Stimulated activated CD8-positive, alpha-beta memory T cell treated with anti-CD3 and anti-CD28 coated beads, Interleukin-2, amount 100 ng/mL, for 48 hours (primary cell): ENCODE measurements around the gene ERGIC1.

Source experiments
- DNase-seq, 2 donors: peaks; one replicate each; pipeline ENCODE4 v3.0.0-alpha.2; 2020; ENCODE audit warnings: low read depth in 2 of 2

ERGIC1 gene

DNA sequence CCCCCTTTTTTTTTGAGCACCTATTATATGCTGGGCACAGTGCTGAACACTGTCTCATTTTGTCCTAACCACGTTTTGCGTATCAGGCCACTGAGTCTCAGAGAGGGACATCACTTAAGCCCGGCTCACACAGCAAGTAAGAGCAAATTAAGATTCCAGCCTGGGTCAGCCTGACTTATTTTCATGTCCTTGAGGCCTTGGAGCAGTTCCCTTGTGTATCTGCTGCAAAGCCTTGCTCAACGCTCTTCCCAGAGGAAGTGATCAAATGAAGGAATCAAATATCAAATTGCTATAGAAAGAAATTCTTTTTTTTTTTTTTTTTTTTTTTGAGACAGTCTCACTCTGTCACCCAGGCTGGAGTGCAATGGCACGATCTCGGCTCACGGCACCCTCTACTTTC is 30.7 kb downstream of the ERGIC1 start:
- no peak for DNase-seq

- DNase-seq = no peak
These were observed 32.3 kb downstream of the ERGIC1 start for GRCh38 chr5:172866378-172866777.

- no peak for DNase-seq
These were observed 33.0 kb downstream of the ERGIC1 start for GRCh38 chr5:172866802-172867748.

GRCh38 chr5:172867761-172868435 is 33.8 kb downstream of the ERGIC1 start:
- DNase-seq = no peak

GRCh38 chr5:172868436-172868923 is 34.4 kb downstream of the ERGIC1 start:
- no peak for DNase-seq

GRCh38 chr5:172868924-172869591 is 35.0 kb downstream of the ERGIC1 start:
- DNase-seq = no peak

DNA sequence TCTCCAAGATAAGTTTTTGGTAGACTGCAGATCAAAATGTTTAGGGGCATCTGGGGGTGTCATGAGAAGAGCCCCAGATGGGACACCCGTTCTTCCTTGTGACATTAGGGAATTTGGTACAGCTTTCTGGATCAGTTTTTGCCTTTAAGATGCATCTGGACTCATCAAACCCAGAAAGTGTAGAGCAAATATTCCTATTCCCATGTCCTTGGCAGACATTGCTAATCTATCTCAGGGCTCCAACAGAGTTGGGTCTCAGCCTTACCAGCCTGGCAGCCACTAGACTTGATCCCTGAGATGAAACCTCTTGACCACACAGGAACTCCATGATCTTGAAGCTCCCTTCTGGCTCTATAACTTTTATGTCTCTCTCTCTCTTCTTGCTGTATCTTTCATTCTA is 35.6 kb downstream of the ERGIC1 start:
- DNase-seq = no peak

GRCh38 chr5:172870291-172870714 is 36.3 kb downstream of the ERGIC1 start:
- no peak for DNase-seq

GRCh38 chr5:172870715-172871461 is 36.8 kb downstream of the ERGIC1 start:
- no peak for DNase-seq

- no peak for DNase-seq
These were observed 37.5 kb downstream of the ERGIC1 start for GRCh38 chr5:172871536-172871935.

DNA sequence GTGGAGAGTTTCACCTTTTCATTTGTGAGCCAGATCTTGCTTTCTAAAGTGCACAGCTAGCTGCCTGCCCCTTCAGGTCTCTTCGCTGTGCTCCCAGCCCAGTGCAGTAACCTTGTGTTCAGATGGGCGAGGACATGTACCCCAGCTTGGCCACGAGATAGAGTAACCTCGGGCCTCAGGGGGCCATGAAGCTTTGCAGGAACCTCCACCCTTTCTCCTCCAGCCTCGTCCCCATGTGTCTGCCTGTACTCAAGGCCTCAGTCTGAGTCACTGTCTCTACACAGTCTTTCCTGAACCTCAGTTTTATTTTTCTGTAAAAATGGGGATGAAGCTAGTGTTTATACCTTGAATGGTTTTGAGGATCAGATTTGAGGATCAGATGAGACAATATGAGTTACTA is 37.9 kb downstream of the ERGIC1 start:
- no peak for DNase-seq

DNA sequence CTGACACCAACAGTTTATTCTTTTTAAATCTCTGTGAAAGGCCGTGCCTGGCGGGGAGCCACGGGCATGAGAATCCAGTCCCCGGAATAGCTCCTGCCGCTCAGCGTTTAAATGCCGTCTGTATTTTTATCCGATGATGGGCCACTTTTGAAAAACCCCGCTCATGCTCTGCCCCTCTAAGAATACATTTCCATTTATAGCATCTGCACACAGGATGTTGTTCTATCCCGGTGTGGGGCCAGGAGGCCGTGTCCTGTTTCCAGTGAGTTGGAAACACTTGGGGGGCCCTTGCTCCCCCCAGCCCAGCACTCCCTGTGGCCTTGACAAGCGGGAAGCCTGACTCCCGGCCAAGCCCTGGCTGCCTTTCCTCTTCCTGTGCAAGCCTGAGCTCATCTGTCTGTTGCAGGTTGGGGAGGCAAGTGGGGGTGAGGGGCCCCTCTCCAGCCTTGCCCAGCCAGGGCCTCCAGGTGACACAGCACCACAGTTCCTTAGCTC is 39.0 kb downstream of the ERGIC1 start:
- DNase-seq = no peak

- DNase-seq = no peak
These were observed 39.5 kb downstream of the ERGIC1 start for GRCh38 chr5:172873513-172873912.

GRCh38 chr5:172874647-172875504 is 40.8 kb downstream of the ERGIC1 start:
- no peak for DNase-seq

DNA sequence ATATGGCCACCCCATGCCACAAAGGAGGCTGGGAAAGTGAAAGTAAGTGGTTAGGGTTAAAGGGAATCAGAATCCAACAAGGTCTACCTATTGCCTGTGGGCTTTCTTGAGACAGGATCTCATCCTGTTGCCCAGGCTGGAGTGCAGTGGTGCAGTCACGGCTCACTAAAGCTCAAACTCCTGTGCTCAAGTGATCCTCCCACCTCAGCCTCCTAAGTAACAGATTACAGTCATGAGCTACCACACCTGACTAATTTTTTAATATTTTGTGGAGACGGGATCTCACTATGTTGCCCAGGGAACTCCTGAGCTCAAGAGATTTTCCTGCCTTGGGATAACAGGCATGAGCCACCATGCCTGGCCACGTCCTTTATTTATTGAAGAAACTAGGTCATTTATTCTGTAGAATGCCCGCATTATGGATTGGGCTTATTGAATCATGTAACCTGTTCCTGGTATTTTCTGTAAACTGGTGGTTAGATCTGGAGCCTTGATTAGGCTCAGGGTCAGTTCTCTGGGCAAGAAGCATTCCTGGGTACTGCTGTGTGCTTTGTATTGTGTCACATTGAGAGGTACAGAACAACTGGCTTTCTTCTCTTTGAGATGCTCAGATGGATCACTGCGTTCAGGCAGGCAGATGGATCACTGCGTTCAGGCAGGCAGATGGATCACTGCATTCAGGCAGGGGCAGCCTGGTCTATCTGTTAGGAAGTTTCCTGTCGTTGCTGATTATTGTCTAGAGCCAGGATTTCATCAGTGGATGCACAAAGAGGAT is 41.6 kb downstream of the ERGIC1 start:
- DNase-seq = no peak

DNA sequence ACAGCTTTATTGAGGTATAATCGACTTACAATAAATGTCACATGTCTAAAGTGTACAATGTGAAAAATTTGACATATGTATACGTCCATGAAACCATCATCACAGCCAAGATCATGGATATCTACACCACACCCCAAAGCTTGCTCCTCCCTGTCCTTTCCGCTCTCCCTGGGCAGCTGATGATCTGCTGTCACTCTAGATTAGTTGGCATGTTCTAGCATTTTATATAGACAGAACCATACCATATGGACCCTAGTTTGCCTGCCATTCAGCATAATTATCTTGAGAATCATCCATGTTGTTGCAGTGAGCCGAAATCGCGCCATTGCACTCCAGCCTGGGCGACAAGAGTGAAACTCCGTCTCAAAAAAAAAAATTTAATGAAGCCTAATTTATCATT is 42.5 kb downstream of the ERGIC1 start:
- no peak for DNase-seq

DNA sequence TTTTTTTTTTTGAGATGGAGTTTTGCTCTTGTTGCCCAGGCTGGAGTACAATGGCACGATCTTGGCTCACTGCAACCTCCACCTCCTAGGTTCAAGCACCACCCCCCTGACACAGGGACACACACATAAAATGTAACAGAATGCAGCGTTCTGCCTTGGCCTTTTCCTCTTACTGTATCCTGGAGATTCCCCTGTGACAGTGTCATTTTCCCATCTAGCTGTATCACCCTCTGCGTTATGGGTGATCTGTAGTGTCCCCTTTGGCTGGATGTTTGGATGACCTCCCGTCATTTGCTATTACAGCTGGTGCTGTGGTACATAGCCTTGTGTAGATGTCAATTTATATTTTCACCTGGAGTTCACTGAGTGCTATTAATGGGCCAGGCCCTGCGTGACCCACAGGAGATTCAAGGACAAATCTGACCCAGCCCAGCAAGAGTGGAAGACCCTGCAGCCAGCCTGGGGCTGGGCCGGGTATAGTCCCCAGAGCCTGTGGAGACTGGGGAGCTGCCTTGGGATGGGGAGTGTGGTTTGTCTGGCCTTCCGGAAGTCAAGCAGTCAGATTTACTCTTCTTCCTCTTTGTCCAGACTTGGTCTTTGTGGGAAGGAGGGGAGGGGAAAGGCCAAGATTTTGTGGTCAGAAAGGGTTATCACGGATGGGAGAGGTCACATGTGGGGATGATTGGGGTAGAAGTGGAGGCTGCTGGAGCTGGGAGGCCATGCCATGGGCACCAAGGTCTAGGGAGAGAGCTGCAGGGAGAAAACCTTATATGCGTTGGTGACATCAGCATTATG is 43.6 kb downstream of the ERGIC1 start:
- no peak for DNase-seq

GRCh38 chr5:172878585-172878932 is 44.5 kb downstream of the ERGIC1 start:
- no peak for DNase-seq
